Endothelial cell of umbilical vein (primary cell): ENCODE measurements around the gene ST3GAL5. TPM values are rescaled to one million over a fixed set of nuclear protein-coding genes. Genes with fewer than 3 reads are reported as not detected.

ENCODE experiments used
- BruUV-seq: library from RNA; stranded (reverse); fragments of 400-500 nt; replicated peaks from 2 replicates; lab custom pipeline; 2021; lab: Mats Ljungman, UMichigan
- CTCF ChIA-PET: fragments of 300-600, 350-600 bp; sonication (Branson Sonifier 250); formaldehyde crosslinking; loops from one replicate; lab custom pipeline; 2021; ENCODE audit warnings: antibody characterized with exemption, inconsistent platforms; lab: Charles Lee
- POLR2A ChIA-PET: fragments of 300-600, 350-600 bp; sonication (Branson Sonifier 250); formaldehyde crosslinking; loops from one replicate; lab custom pipeline; 2021; ENCODE audit warnings: antibody characterized with exemption, inconsistent platforms; lab: Charles Lee
- DNase-seq: peaks from one replicate; pipeline ENCODE4 v3.0.0-alpha.2; 2011; ENCODE audit warnings: low read depth, low spot score
- FAIRE-seq: peaks from 2 replicates; lab custom pipeline; 2011; peaks lifted over from hg19 to GRCh38; lab: Jason Lieb, UNC
- H2AFZ ChIP-seq: 2 replicates; pipeline ENCODE4 v1.6.0; 2012; ENCODE audit warnings: low read depth, low read length, control low read depth, inconsistent platforms
- H3K27ac ChIP-seq: 2 replicates; pipeline ENCODE4 v1.5.1; 2011; ENCODE audit warnings: low read depth, mild to moderate bottlenecking, control low read depth, low read length, moderate library complexity; ENCODE audit not compliant: insufficient read depth
- H3K27me3 ChIP-seq, 2 experiments: 2 replicates each; pipeline versions ENCODE4 v1.6.0 to v1.6.1; 2011; ENCODE audit warnings: low read length in 2 of 2, mixed read lengths in 1 of 2; ENCODE audit not compliant: control insufficient read depth in 2 of 2, insufficient read depth in 2 of 2
- H3K36me3 ChIP-seq, 2 experiments: 2 replicates in 1 of 2; 3 replicates in 1 of 2; pipeline ENCODE4 v1.5.1; 2011; ENCODE audit warnings: low read length in 2 of 2, mild to moderate bottlenecking in 1 of 2, moderate library complexity in 1 of 2; ENCODE audit not compliant: control insufficient read depth in 2 of 2, insufficient read depth in 2 of 2; ENCODE audit errors: extremely low read depth in 1 of 2
- H3K4me1 ChIP-seq: 3 replicates; pipeline ENCODE4 v1.5.1; 2011; ENCODE audit warnings: mild to moderate bottlenecking, low read length; ENCODE audit not compliant: control insufficient read depth, insufficient read depth; ENCODE audit errors: extremely low read depth
- H3K4me2 ChIP-seq: 2 replicates; pipeline ENCODE4 v1.6.1; 2011; ENCODE audit warnings: low read length, control low read depth, mixed read lengths; ENCODE audit not compliant: insufficient read depth
- H3K4me3 ChIP-seq, 3 experiments: fragments of 200-600 bp in 1 of 3; sonication (generic), shearing (Covaris generic) in 1 of 3; replicated peaks in 1 of 3; 2 replicates each; pipeline ENCODE4 v1.5.1; 2011 to 2016; ENCODE audit warnings: control low read depth in 3 of 3, low read length in 3 of 3, mild to moderate bottlenecking in 2 of 3, inconsistent platforms in 1 of 3, low read depth in 1 of 3, moderate library complexity in 1 of 3; ENCODE audit not compliant: insufficient read depth in 1 of 3
- H3K79me2 ChIP-seq: 2 replicates; pipeline ENCODE4 v1.6.0; 2012; ENCODE audit warnings: low read length, inconsistent platforms; ENCODE audit not compliant: control insufficient read depth, insufficient read depth
- H3K9ac ChIP-seq: replicated peaks from 2 replicates; pipeline ENCODE3; 2011; ENCODE audit warnings: low read length, control low read depth; ENCODE audit not compliant: insufficient read depth; ENCODE audit errors: extremely low read depth
- H3K9me1 ChIP-seq: replicated peaks from 3 replicates; pipeline ENCODE4 v1.6.0; 2011; ENCODE audit warnings: mild to moderate bottlenecking, low read length; ENCODE audit not compliant: control insufficient read depth, insufficient read depth; ENCODE audit errors: extremely low read depth
- H3K9me3 ChIP-seq: replicated peaks from 2 replicates; pipeline ENCODE4 v1.5.1; 2012; ENCODE audit warnings: low read length, inconsistent platforms; ENCODE audit not compliant: control insufficient read depth, insufficient read depth
- H4K20me1 ChIP-seq: replicated peaks from 2 replicates; pipeline ENCODE3; 2011; ENCODE audit warnings: mild to moderate bottlenecking, low read length; ENCODE audit not compliant: control insufficient read depth, insufficient read depth; ENCODE audit errors: extremely low read depth
- CTCF ChIP-seq, 2 donors: IDR thresholded peaks; 1 replicate in 1 of 2; 2 replicates in 1 of 2; pipeline ENCODE4 v1.5.1; 2011; ENCODE audit warnings: low read length in 2 of 2, mild to moderate bottlenecking in 2 of 2, moderate library complexity in 2 of 2, control low read depth in 1 of 2, inconsistent platforms in 1 of 2, low read depth in 1 of 2; ENCODE audit not compliant: insufficient read depth in 1 of 2; ENCODE audit errors: extremely low read depth in 1 of 2
- EZH2 ChIP-seq: IDR thresholded peaks from 2 replicates; pipeline ENCODE4 v1.6.1; 2012; ENCODE audit warnings: borderline replicate concordance, low read depth, mild to moderate bottlenecking, moderate library complexity, low read length, inconsistent platforms; ENCODE audit not compliant: severe bottlenecking
- FOS ChIP-seq: IDR thresholded peaks from 2 replicates; pipeline ENCODE4 v1.6.1; 2011; ENCODE audit warnings: mild to moderate bottlenecking, low read length, moderate library complexity, borderline replicate concordance; ENCODE audit not compliant: insufficient read depth
- GATA2 ChIP-seq: IDR thresholded peaks from 2 replicates; pipeline ENCODE4 v1.7.0; 2011; ENCODE audit warnings: low read depth, mild to moderate bottlenecking, moderate library complexity, mixed read lengths, low read length; ENCODE audit not compliant: insufficient read length, insufficient read depth
- JUN ChIP-seq: IDR thresholded peaks from 2 replicates; pipeline ENCODE4 v1.6.1; 2011; ENCODE audit warnings: borderline replicate concordance, low read depth; ENCODE audit not compliant: insufficient read length, insufficient read depth
- MAX ChIP-seq: IDR thresholded peaks from 2 replicates; pipeline ENCODE4 v1.6.1; 2011; ENCODE audit not compliant: insufficient read depth, insufficient read length
- MYC ChIP-seq: IDR thresholded peaks from one replicate; pipeline ENCODE4 v1.6.1; 2011; ENCODE audit warnings: mild to moderate bottlenecking, low read depth, low read length
- POLR2A ChIP-seq: IDR thresholded peaks from 2 replicates; pipeline ENCODE4 v1.6.1; 2012; ENCODE audit warnings: low read depth, mild to moderate bottlenecking, control low read depth, low read length
- POLR2AphosphoS5 ChIP-seq: IDR thresholded peaks from 2 replicates; pipeline ENCODE4 v1.6.1; 2012; ENCODE audit warnings: low read depth, mild to moderate bottlenecking, control low read depth, low read length, moderate library complexity; ENCODE audit not compliant: insufficient read depth
- dilution Hi-C: fragments of 300-500 bp; cut with MboI; formaldehyde crosslinking; loops from one replicate; pipeline ENCODE4 v1.15.0; 2019; ENCODE audit warnings: low sequenced_read_pairs; ENCODE audit not compliant: extremely low pct_ligation_motif_present
- intact Hi-C: fragments of 100-400 bp; cut with micrococcal nuclease; formaldehyde crosslinking; loops from one replicate; pipeline ENCODE4 v1.10.0; 2022
- polyA plus RNA-seq, 4 experiments: library from polyadenylated mRNA; depleted of rRNA in 3 of 4; stranded (reverse) in 3 of 4; unstranded in 1 of 4; fragments of >200 nt; gene quantifications; 2 replicates each; pipeline versions ENCODE4 v1.2.1 to v1.2.3, GENCODE V29; 2011 to 2012; ENCODE audit warnings: missing spikeins in 1 of 4
- total RNA-seq: library from RNA; stranded (reverse); gene quantifications from 2 replicates; pipeline ENCODE4 v1.2.3, GENCODE V29; 2021

Gene ST3GAL5
- total and polyA plus RNA-seq, 2 donors (not counting 3 experiments of a cell fraction or from before 2014, with no cell fraction given), result 9.5 to 16.0 TPM

GRCh38 chr2:85847051-85847588, 41.7 kb downstream of the ST3GAL5 start:
- dilution Hi-C loops, result no loop called here
- intact Hi-C loops, result no loop called here
- Histone ChIP-seq H3K9ac (no peak overlapping the region), H3K9me1 (no peaks in the 10 kb centered on the region), H3K4me2 (no peak overlapping the region), H3K27ac (no peak overlapping the region), H3K36me3 (no peaks in the 10 kb centered on the region), H3K4me3 (no peak overlapping the region), H2AFZ (no peak overlapping the region), H3K27me3 (no peaks in the 10 kb centered on the region), H3K4me1 (no peaks in the 10 kb centered on the region), H4K20me1 (no peaks in the 10 kb centered on the region), H3K79me2 (no peaks in the 10 kb centered on the region), H3K9me3 (no peaks in the 10 kb centered on the region)
- POLR2A ChIA-PET, result no interaction called here
- DNase-seq (no peak), FAIRE-seq (no peak)
- no TSS peak for BruUV-seq
- CTCF ChIA-PET, result no interaction called here
- no peak for TF ChIP-seq MYC
- no peak for TF ChIP-seq CTCF (IDR thresholded peaks at IDR 0.05; ENCODE audit: extremely low read depth in 1 of 2, insufficient read depth in 1 of 2, low read depth in 1 of 2, low read length in 2 of 2)
- TF ChIP-seq GATA2, result no peak
- no peak for TF ChIP-seq POLR2AphosphoS5
- no peak for TF ChIP-seq FOS
- TF ChIP-seq JUN, result no peak
- TF ChIP-seq EZH2, result no peak
- no peak for TF ChIP-seq POLR2A
- TF ChIP-seq MAX, result no peak
